Mammary epithelial cell (primary cell): ENCODE measurements around the gene ACVR1.

Source experiments
- CTCF ChIP-seq, 2 donors: IDR thresholded peaks in 1 of 2; conservative IDR thresholded peaks in 1 of 2; 2 replicates each; pipeline ENCODE4 v1.5.1; 2011 to 2012; ENCODE audit warnings: inconsistent platforms in 2 of 2, low read length in 2 of 2, mild to moderate bottlenecking in 2 of 2, control low read depth in 1 of 2, low read depth in 1 of 2; ENCODE audit not compliant: insufficient read depth in 1 of 2; ENCODE audit errors: extremely low read depth in 1 of 2
- EZH2 ChIP-seq: IDR thresholded peaks from 2 replicates; pipeline ENCODE4 v1.6.1; 2012; ENCODE audit warnings: low read length, inconsistent platforms, borderline replicate concordance

DNA sequence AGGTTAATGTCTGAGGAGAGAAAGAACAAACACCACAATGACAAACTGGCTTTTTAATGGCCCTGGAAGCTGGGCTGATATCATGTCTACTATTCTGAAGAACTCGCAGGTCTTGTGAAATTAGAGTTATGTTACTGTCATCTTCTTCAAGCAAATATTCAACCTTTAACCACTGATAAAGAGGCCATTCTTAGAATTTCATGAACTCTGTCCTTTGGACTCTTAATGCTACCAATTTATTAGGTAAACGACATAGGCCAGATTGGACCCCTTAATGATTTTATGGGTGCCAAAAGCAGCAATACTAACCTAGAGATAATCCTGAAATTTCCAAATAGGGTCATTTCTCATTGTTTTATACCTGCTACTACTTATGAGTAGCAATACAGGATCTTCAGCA, 138.5 kb downstream of the ACVR1 start:
- TF ChIP-seq CTCF (conservative IDR thresholded peaks at IDR 0.05 in 1 of 2, IDR thresholded peaks at IDR 0.05 in 1 of 2; ENCODE audit: extremely low read depth in 1 of 2, insufficient read depth in 1 of 2, low read depth in 1 of 2, low read length in 2 of 2) (no peak), EZH2 (no peak)
